HepG2 (cell line): ENCODE measurements around the gene KLF5. TPM values are rescaled to one million over a fixed set of nuclear protein-coding genes. Genes with fewer than 3 reads are reported as not detected.

ENCODE experiments used
- ASH2L ChIP-seq: fragments of 300-600, 200-600 bp; sonication (generic); IDR thresholded peaks from 2 replicates; pipeline ENCODE4 v1.7.0; 2017; ENCODE audit warnings: low read depth, mild to moderate bottlenecking, moderate library complexity, mixed read lengths, low read length; ENCODE audit not compliant: insufficient read length
- IKZF4 ChIP-seq: sonication (generic); formaldehyde crosslinking; IDR thresholded peaks from 2 replicates; pipeline ENCODE4 v1.5.1; 2020; ENCODE audit warnings: borderline replicate concordance, mild to moderate bottlenecking, low read depth, missing genetic modification reagents; ENCODE audit errors: not compliant biosample characterization
- KDM3A ChIP-seq: IDR thresholded peaks from 2 replicates; pipeline ENCODE4 v1.6.1; 2018; ENCODE audit warnings: low read depth, missing compliant biosample characterization
- MTA1 ChIP-seq: sonication (generic); formaldehyde crosslinking; IDR thresholded peaks from 2 replicates; pipeline ENCODE4 v1.4.0; 2020; ENCODE audit warnings: missing genetic modification reagents, mild to moderate bottlenecking, borderline replicate concordance
- NONO ChIP-seq, 2 experiments: fragments of 450-650 bp in 1 of 2; sonication (generic) in 1 of 2; formaldehyde crosslinking in 1 of 2; IDR thresholded peaks in 1 of 2; conservative IDR thresholded peaks in 1 of 2; 2 replicates each; pipeline versions ENCODE4 v1.6.1 to v1.8.0; 2017 to 2022; ENCODE audit warnings: mild to moderate bottlenecking in 1 of 2, missing genetic modification reagents in 1 of 2, moderate library complexity in 1 of 2
- RXRB ChIP-seq: IDR thresholded peaks from 2 replicates; pipeline ENCODE4 v1.6.1; 2016; ENCODE audit warnings: borderline replicate concordance, missing genetic modification reagents, missing compliant biosample characterization
- SP5 ChIP-seq: IDR thresholded peaks from 2 replicates; pipeline ENCODE4 v1.6.1; 2016; ENCODE audit warnings: low read depth, borderline replicate concordance
- THYN1 ChIP-seq: sonication (generic); formaldehyde crosslinking; IDR thresholded peaks from 2 replicates; pipeline ENCODE4 v1.8.1; 2023; ENCODE audit warnings: low read depth, mild to moderate bottlenecking, moderate library complexity, missing genetic modification reagents, borderline replicate concordance
- ZNF143 ChIP-seq: sonication (generic); formaldehyde crosslinking; IDR thresholded peaks from 2 replicates; pipeline ENCODE4 v1.4.0; 2020; ENCODE audit warnings: missing genetic modification reagents
- ZNF253 ChIP-seq: sonication (generic); formaldehyde crosslinking; IDR thresholded peaks from 2 replicates; pipeline ENCODE4 v1.8.0; 2022; ENCODE audit warnings: mild to moderate bottlenecking, missing genetic modification reagents, borderline replicate concordance
- ZNF530 ChIP-seq: sonication (generic); formaldehyde crosslinking; IDR thresholded peaks from 2 replicates; pipeline ENCODE4 v1.5.0; 2020; ENCODE audit warnings: low read depth, mild to moderate bottlenecking, missing genetic modification reagents
- ZNF839 ChIP-seq: sonication (generic); formaldehyde crosslinking; IDR thresholded peaks from 2 replicates; pipeline ENCODE4 v1.4.0; 2020; ENCODE audit warnings: missing genetic modification reagents, mild to moderate bottlenecking, borderline replicate concordance
- polyA plus RNA-seq, 8 experiments: library from polyadenylated mRNA; depleted of rRNA in 3 of 8; stranded (reverse) in 7 of 8; unstranded in 1 of 8; fragments of >200 nt; fragmentation: Illumina TruSeq in 4 of 8; extraction: Trizol in 4 of 8; gene quantifications; 2 replicates each; pipeline versions ENCODE4 v1.2.1 to v1.2.3, GENCODE V29; 2011 to 2016; ENCODE audit warnings: low read depth in 4 of 8, missing spikeins in 1 of 8, mixed read lengths in 1 of 8; ENCODE audit not compliant: insufficient read depth in 1 of 8
- total RNA-seq, 5 experiments: library from RNA; depleted of rRNA; stranded (reverse); fragments of >200 nt; fragmentation: Illumina TruSeq; extraction: Trizol; gene quantifications; 2 replicates each; pipeline ENCODE4 v1.2.3, GENCODE V29; 2016; ENCODE audit warnings: low read depth in 1 of 5
- TF ChIP-seq, protein P1 (sequence below): sonication (generic); formaldehyde crosslinking; IDR thresholded peaks from 2 replicates; pipeline ENCODE4 v1.5.1; 2020; ENCODE audit warnings: mild to moderate bottlenecking, missing genetic modification reagents
- TF ChIP-seq, protein P2 (sequence below): sonication (generic); formaldehyde crosslinking; IDR thresholded peaks from 2 replicates; pipeline ENCODE4 v1.4.0; 2020; ENCODE audit warnings: missing genetic modification reagents, borderline replicate concordance
- TF ChIP-seq, protein P3 (sequence below), 2 experiments: sonication (generic) in 1 of 2; formaldehyde crosslinking in 1 of 2; IDR thresholded peaks; 2 replicates each; pipeline versions ENCODE4 v1.4.0 to v1.6.1; 2018 to 2020; ENCODE audit warnings: missing genetic modification reagents in 2 of 2, borderline replicate concordance in 1 of 2, low read depth in 1 of 2, mild to moderate bottlenecking in 1 of 2, missing biosample characterization in 1 of 2
- TF ChIP-seq, protein P4 (sequence below): IDR thresholded peaks from 2 replicates; pipeline ENCODE4 v1.6.1; 2016; ENCODE audit warnings: missing genetic modification reagents, missing compliant biosample characterization
- TF ChIP-seq, protein P5 (sequence below): IDR thresholded peaks from 2 replicates; pipeline ENCODE4 v1.6.1; 2016; ENCODE audit warnings: control low read depth

KLF5 gene
- total and polyA plus RNA-seq, 2 of the 13 experiments (the other 11 are each of a cell fraction or from before 2014, with no cell fraction given) = 1.7 to 9.2 TPM

DNA sequence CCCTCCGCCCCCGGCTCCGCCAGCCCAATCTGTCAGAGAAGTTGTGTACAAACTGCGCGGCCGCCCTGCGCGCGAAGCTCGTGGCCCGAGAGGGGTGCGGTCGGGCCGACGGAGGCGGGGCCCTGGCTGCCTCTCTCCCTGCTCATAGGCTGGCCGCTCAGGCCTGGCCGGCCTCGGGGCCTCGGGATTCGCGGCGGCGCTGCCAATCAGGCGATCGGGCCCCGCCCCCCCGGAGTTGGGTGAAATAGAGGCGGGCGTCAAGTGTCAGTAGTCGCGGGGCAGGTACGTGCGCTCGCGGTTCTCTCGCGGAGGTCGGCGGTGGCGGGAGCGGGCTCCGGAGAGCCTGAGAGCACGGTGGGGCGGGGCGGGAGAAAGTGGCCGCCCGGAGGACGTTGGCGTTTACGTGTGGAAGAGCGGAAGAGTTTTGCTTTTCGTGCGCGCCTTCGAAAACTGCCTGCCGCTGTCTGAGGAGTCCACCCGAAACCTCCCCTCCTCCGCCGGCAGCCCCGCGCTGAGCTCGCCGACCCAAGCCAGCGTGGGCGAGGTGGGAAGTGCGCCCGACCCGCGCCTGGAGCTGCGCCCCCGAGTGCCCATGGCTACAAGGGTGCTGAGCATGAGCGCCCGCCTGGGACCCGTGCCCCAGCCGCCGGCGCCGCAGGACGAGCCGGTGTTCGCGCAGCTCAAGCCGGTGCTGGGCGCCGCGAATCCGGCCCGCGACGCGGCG is at the start of gene KLF5 (continued):
- TF ChIP-seq, protein P1, sequence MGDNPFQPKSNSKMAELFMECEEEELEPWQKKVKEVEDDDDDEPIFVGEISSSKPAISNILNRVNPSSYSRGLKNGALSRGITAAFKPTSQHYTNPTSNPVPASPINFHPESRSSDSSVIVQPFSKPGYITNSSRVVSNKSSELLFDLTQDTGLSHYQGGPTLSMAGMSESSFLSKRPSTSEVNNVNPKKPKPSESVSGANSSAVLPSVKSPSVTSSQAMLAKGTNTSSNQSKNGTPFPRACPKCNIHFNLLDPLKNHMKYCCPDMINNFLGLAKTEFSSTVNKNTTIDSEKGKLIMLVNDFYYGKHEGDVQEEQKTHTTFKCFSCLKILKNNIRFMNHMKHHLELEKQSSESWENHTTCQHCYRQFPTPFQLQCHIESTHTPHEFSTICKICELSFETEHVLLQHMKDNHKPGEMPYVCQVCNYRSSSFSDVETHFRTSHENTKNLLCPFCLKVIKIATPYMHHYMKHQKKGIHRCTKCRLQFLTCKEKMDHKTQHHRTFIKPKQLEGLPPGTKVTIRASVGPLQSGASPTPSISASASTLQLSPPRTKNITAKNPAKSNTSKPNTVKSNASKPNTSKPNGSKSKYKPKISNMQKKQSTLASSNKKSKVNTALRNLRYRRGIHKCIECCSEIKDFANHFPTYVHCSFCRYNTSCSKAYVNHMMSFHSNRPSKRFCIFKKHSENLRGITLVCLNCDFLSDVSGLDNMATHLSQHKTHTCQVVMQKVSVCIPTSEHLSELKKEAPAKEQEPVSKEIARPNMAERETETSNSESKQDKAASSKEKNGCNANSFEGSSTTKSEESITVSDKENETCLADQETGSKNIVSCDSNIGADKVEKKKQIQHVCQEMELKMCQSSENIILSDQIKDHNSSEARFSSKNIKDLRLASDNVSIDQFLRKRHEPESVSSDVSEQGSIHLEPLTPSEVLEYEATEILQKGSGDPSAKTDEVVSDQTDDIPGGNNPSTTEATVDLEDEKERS = 0 out of 2 replicates have a peak, but pooled peaks have one; percentile 45
- TF ChIP-seq IKZF4 (CRISPR knock-in tag) (no peak), ASH2L (peak; percentile 46), KDM3A (CRISPR knock-in tag) (0 out of 2 replicates have a peak, but pooled peaks have one; percentile 3), THYN1 (CRISPR knock-in tag) (no peak), SP5 (CRISPR knock-in tag) (peak; percentile 69; the same call in 1 of the 2 replicates), ZNF143 (CRISPR knock-in tag) (no peak), RXRB (CRISPR knock-in tag) (no peak; the same call in 1 of the 2 replicates), NONO (IDR thresholded peaks at IDR 0.05) (no peak), NONO (CRISPR knock-in tag; conservative IDR thresholded peaks at IDR 0.05) (0 out of 2 replicates have a peak, but pooled peaks have one; percentile 56), ZNF839 (CRISPR knock-in tag) (0 out of 2 replicates have a peak, but pooled peaks have one; percentile 36), MTA1 (CRISPR knock-in tag) (no peak), ZNF253 (CRISPR knock-in tag) (no peak), ZNF530 (CRISPR knock-in tag) (no peak)
- TF ChIP-seq, protein P2, sequence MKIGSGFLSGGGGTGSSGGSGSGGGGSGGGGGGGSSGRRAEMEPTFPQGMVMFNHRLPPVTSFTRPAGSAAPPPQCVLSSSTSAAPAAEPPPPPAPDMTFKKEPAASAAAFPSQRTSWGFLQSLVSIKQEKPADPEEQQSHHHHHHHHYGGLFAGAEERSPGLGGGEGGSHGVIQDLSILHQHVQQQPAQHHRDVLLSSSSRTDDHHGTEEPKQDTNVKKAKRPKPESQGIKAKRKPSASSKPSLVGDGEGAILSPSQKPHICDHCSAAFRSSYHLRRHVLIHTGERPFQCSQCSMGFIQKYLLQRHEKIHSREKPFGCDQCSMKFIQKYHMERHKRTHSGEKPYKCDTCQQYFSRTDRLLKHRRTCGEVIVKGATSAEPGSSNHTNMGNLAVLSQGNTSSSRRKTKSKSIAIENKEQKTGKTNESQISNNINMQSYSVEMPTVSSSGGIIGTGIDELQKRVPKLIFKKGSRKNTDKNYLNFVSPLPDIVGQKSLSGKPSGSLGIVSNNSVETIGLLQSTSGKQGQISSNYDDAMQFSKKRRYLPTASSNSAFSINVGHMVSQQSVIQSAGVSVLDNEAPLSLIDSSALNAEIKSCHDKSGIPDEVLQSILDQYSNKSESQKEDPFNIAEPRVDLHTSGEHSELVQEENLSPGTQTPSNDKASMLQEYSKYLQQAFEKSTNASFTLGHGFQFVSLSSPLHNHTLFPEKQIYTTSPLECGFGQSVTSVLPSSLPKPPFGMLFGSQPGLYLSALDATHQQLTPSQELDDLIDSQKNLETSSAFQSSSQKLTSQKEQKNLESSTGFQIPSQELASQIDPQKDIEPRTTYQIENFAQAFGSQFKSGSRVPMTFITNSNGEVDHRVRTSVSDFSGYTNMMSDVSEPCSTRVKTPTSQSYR = no peak
- TF ChIP-seq, protein P3, sequence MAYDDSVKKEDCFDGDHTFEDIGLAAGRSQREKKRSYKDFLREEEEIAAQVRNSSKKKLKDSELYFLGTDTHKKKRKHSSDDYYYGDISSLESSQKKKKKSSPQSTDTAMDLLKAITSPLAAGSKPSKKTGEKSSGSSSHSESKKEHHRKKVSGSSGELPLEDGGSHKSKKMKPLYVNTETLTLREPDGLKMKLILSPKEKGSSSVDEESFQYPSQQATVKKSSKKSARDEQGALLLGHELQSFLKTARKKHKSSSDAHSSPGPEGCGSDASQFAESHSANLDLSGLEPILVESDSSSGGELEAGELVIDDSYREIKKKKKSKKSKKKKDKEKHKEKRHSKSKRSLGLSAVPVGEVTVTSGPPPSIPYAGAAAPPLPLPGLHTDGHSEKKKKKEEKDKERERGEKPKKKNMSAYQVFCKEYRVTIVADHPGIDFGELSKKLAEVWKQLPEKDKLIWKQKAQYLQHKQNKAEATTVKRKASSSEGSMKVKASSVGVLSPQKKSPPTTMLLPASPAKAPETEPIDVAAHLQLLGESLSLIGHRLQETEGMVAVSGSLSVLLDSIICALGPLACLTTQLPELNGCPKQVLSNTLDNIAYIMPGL (CRISPR knock-in tag; IDR thresholded peaks at IDR 0.05; ENCODE audit: borderline replicate concordance in 1 of 2, low read depth in 1 of 2) = peak; percentile 33 to 41; a peak in 1 of 4 replicates
- TF ChIP-seq, protein P4, sequence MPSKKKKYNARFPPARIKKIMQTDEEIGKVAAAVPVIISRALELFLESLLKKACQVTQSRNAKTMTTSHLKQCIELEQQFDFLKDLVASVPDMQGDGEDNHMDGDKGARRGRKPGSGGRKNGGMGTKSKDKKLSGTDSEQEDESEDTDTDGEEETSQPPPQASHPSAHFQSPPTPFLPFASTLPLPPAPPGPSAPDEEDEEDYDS = peak; percentile 95
- TF ChIP-seq, protein P5, sequence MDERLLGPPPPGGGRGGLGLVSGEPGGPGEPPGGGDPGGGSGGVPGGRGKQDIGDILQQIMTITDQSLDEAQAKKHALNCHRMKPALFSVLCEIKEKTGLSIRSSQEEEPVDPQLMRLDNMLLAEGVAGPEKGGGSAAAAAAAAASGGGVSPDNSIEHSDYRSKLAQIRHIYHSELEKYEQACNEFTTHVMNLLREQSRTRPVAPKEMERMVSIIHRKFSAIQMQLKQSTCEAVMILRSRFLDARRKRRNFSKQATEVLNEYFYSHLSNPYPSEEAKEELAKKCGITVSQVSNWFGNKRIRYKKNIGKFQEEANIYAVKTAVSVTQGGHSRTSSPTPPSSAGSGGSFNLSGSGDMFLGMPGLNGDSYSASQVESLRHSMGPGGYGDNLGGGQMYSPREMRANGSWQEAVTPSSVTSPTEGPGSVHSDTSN (CRISPR knock-in tag) = peak; percentile 92
